Adrenal gland (tissue), 5 donors: ENCODE data around the gene LRP1B.

Source experiments
- CTCF ChIP-seq, 6 experiments: fragments of 450-650 bp in 4 of 6; fragments of 200-600 bp in 2 of 6; sonication (generic) in 1 of 6; IDR thresholded peaks; 1 replicate in 5 of 6; 2 replicates in 1 of 6; pipeline versions ENCODE4 v1.5.1 to v1.8.0; 2016 to 2021; ENCODE audit warnings: antibody characterized with exemption in 6 of 6, mild to moderate bottlenecking in 2 of 6, moderate library complexity in 1 of 6
- POLR2A ChIP-seq, 2 donors: fragments of 450-650 bp; IDR thresholded peaks; one replicate each; pipeline ENCODE4 v1.6.1; 2017; ENCODE audit warnings: antibody characterized with exemption in 2 of 2, mild to moderate bottlenecking in 2 of 2, moderate library complexity in 1 of 2
- donor health status: DM: no; HTN: no; CAD: no.

- TF ChIP-seq CTCF (IDR thresholded peaks at IDR 0.05) (no peak), POLR2A (IDR thresholded peaks at IDR 0.05) (no peak)
Measured at GRCh38 chr2:142020368-142020767, 110.4 kb downstream of the LRP1B start.
